ENCODE results near the gene VSNL1.

The VSNL1 gene

GRCh38 chr2:17625446-17625845, 85.0 kb downstream of the VSNL1 start:
- no peak overlapping the region for H3K4me3 ChIP-seq (ENCODE audit: low read depth, low read length)
- TF ChIP-seq CTCF (IDR thresholded peaks at IDR 0.05; ENCODE audit: low read depth, low read length): no peak
- H3K27me3 ChIP-seq: no peaks in the 10 kb centered on the region
- H3K4me1 ChIP-seq: no peaks in the 10 kb centered on the region
- H3K36me3 ChIP-seq: no peaks in the 10 kb centered on the region
- DNase-seq: no peak
- H3K9me3 ChIP-seq: no peaks in the 10 kb centered on the region

GRCh38 chr2:17626986-17627385, 86.5 kb downstream of the VSNL1 start:
- no peak for TF ChIP-seq CTCF (IDR thresholded peaks at IDR 0.05; ENCODE audit: low read depth, low read length)
- Histone ChIP-seq H3K9me3 (no peaks in the 10 kb centered on the region), H3K4me1 (no peaks in the 10 kb centered on the region), H3K4me3 (ENCODE audit: low read depth, low read length) (no peak overlapping the region), H3K36me3 (no peaks in the 10 kb centered on the region), H3K27me3 (no peaks in the 10 kb centered on the region)
- DNase-seq: no peak

- no peaks in the 10 kb centered on the region for H3K36me3 ChIP-seq
- no peak for DNase-seq
- no peak overlapping the region for H3K4me3 ChIP-seq (ENCODE audit: low read depth, low read length)
- no peaks in the 10 kb centered on the region for H3K9me3 ChIP-seq
- no peaks in the 10 kb centered on the region for H3K27me3 ChIP-seq
- H3K4me1 ChIP-seq: no peaks in the 10 kb centered on the region
- TF ChIP-seq CTCF (IDR thresholded peaks at IDR 0.05; ENCODE audit: low read depth, low read length): no peak
These were observed 86.9 kb downstream of the VSNL1 start for GRCh38 chr2:17627434-17627833.

GRCh38 chr2:17628349-17629261, 88.1 kb downstream of the VSNL1 start:
- Histone ChIP-seq H3K4me3 (ENCODE audit: low read depth, low read length) (no peak overlapping the region), H3K4me1 (no peaks in the 10 kb centered on the region), H3K27me3 (no peaks in the 10 kb centered on the region), H3K9me3 (no peaks in the 10 kb centered on the region), H3K36me3 (no peaks in the 10 kb centered on the region)
- DNase-seq: no peak
- TF ChIP-seq CTCF (IDR thresholded peaks at IDR 0.05; ENCODE audit: low read depth, low read length): no peak

- TF ChIP-seq CTCF (IDR thresholded peaks at IDR 0.05; ENCODE audit: low read depth, low read length): no peak
- H3K4me1 ChIP-seq: no peaks in the 10 kb centered on the region
- no peaks in the 10 kb centered on the region for H3K9me3 ChIP-seq
- no peaks in the 10 kb centered on the region for H3K36me3 ChIP-seq
- DNase-seq: no peak
- no peak overlapping the region for H3K4me3 ChIP-seq (ENCODE audit: low read depth, low read length)
- no peaks in the 10 kb centered on the region for H3K27me3 ChIP-seq
These were observed 89.6 kb downstream of the VSNL1 start for GRCh38 chr2:17630089-17630488.

GRCh38 chr2:17634997-17635396, 94.5 kb downstream of the VSNL1 start:
- no peaks in the 10 kb centered on the region for H3K27me3 ChIP-seq
- H3K36me3 ChIP-seq: no peaks in the 10 kb centered on the region
- no peaks in the 10 kb centered on the region for H3K4me1 ChIP-seq
- H3K4me3 ChIP-seq (ENCODE audit: low read depth, low read length): no peak overlapping the region
- no peak for DNase-seq
- no peaks in the 10 kb centered on the region for H3K9me3 ChIP-seq
- TF ChIP-seq CTCF (IDR thresholded peaks at IDR 0.05; ENCODE audit: low read depth, low read length): no peak
